Body of pancreas (tissue), 4 donors: Measurements from ENCODE around the gene ACSF3.

Experiments used
- CTCF ChIP-seq, 7 experiments: fragments of 450-650 bp in 4 of 7; fragments of 200-600 bp in 3 of 7; sonication (generic) in 3 of 7; IDR thresholded peaks; one replicate each; pipeline ENCODE4 v1.5.1; 2016 to 2019; ENCODE audit warnings: antibody characterized with exemption in 7 of 7
- POLR2A ChIP-seq, 3 donors: fragments of 450-650 bp; IDR thresholded peaks; one replicate each; pipeline ENCODE4 v1.6.1; 2016; ENCODE audit warnings: antibody characterized with exemption in 3 of 3, mild to moderate bottlenecking in 2 of 3

GRCh38 chr16:89052191-89052889 is 41.3 kb upstream of the ACSF3 start:
- no peak for TF ChIP-seq CTCF (IDR thresholded peaks at IDR 0.05)
- no peak for TF ChIP-seq POLR2A (IDR thresholded peaks at IDR 0.05)
